ENCODE data around the gene MCM6. TPM values are rescaled to one million over a fixed set of nuclear protein-coding genes. Genes with fewer than 3 reads are reported as not detected.

Gene MCM6
- total RNA-seq, 1 donor from 2014 or later, result 11.1 TPM

GRCh38 chr2:135825550-135826176 lies 50.6 kb downstream of the MCM6 start:
- no peak for DNase-seq (ENCODE audit: low read depth)
- TF ChIP-seq, protein P1, sequence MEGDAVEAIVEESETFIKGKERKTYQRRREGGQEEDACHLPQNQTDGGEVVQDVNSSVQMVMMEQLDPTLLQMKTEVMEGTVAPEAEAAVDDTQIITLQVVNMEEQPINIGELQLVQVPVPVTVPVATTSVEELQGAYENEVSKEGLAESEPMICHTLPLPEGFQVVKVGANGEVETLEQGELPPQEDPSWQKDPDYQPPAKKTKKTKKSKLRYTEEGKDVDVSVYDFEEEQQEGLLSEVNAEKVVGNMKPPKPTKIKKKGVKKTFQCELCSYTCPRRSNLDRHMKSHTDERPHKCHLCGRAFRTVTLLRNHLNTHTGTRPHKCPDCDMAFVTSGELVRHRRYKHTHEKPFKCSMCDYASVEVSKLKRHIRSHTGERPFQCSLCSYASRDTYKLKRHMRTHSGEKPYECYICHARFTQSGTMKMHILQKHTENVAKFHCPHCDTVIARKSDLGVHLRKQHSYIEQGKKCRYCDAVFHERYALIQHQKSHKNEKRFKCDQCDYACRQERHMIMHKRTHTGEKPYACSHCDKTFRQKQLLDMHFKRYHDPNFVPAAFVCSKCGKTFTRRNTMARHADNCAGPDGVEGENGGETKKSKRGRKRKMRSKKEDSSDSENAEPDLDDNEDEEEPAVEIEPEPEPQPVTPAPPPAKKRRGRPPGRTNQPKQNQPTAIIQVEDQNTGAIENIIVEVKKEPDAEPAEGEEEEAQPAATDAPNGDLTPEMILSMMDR (IDR thresholded peaks at IDR 0.05; ENCODE audit: insufficient read depth, low read length, poor library complexity, severe bottlenecking), result no peak
- Histone ChIP-seq H3K27me3 (ENCODE audit: control insufficient read depth, insufficient read depth, low read length) (no peaks in the 10 kb centered on the region), H3K36me3 (ENCODE audit: control insufficient read depth, insufficient read depth, low read length) (no peaks in the 10 kb centered on the region), H3K4me3 (ENCODE audit: low read depth, low read length) (no peak overlapping the region)

GRCh38 chr2:135825131-135825530 lies 51.1 kb downstream of the MCM6 start:
- Histone ChIP-seq H3K4me3 (ENCODE audit: low read depth, low read length) (no peak overlapping the region), H3K36me3 (ENCODE audit: control insufficient read depth, insufficient read depth, low read length) (no peaks in the 10 kb centered on the region), H3K27me3 (ENCODE audit: control insufficient read depth, insufficient read depth, low read length) (no peaks in the 10 kb centered on the region)
- no peak for DNase-seq (ENCODE audit: low read depth)
- TF ChIP-seq, protein P1 (IDR thresholded peaks at IDR 0.05; ENCODE audit: insufficient read depth, low read length, poor library complexity, severe bottlenecking), result no peak

GRCh38 chr2:135822855-135823254 lies 53.4 kb downstream of the MCM6 start:
- TF ChIP-seq, protein P1 (IDR thresholded peaks at IDR 0.05; ENCODE audit: insufficient read depth, low read length, poor library complexity, severe bottlenecking), result no peak
- DNase-seq (ENCODE audit: low read depth), result no peak
- Histone ChIP-seq H3K36me3 (ENCODE audit: control insufficient read depth, insufficient read depth, low read length) (no peaks in the 10 kb centered on the region), H3K4me3 (ENCODE audit: low read depth, low read length) (no peak overlapping the region), H3K27me3 (ENCODE audit: control insufficient read depth, insufficient read depth, low read length) (no peaks in the 10 kb centered on the region)

DNA sequence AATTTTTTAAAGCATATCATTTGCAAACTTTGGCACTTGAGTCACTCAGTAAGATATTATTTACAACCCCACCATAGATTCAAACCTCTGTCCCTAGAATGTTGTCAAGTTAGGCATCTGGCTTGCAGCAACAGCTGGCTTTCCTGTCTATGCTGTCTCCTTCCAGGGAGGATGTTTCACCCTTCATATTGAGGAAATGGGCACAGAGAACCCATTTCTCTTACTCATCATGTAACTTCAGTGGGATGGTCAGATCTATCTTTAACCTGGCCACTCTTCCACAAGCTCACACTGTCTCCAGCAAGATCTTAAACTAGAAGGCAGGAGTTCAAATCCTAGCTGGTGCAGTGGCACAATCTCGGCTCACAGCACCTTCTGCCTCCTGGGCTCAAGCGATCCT lies 55.1 kb downstream of the MCM6 start:
- DNase-seq (ENCODE audit: low read depth), result no peak
- Histone ChIP-seq H3K27me3 (ENCODE audit: control insufficient read depth, insufficient read depth, low read length) (no peaks in the 10 kb centered on the region), H3K36me3 (ENCODE audit: control insufficient read depth, insufficient read depth, low read length) (no peaks in the 10 kb centered on the region), H3K4me3 (ENCODE audit: low read depth, low read length) (no peak overlapping the region)
- TF ChIP-seq, protein P1 (IDR thresholded peaks at IDR 0.05; ENCODE audit: insufficient read depth, low read length, poor library complexity, severe bottlenecking), result no peak

DNA sequence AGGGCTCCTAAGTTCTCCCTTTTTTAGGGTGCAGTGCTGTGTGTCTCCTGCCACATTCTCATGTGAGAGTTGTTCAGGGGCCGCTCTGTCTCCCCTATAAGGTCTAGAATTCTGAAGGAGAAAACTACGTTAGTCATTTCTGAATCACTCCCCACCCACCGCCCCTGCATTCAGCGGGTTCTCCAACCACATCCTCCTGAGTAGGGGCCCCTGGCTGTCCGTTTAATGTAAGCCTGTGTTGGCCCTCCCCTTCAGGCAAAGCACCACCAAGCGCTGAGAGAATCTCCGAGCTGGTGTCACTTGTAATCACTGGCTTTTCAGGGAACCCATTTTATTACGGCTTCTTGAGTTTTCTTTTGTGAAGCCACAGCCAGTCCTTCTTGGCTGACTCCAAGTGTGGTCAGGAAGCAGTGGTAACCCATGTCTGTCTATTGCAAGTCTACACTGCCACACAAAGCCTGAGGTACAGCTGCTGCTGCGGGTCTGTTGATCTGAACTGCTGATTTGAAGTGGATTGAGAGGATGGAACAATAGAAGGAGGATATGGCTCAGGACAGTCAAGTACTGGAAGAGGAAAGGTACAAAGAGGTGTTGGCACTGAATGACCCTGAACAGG lies 56.1 kb downstream of the MCM6 start:
- Histone ChIP-seq H3K36me3 (ENCODE audit: control insufficient read depth, insufficient read depth, low read length) (no peaks in the 10 kb centered on the region), H3K4me3 (ENCODE audit: low read depth, low read length) (no peak overlapping the region), H3K27me3 (ENCODE audit: control insufficient read depth, insufficient read depth, low read length) (no peaks in the 10 kb centered on the region)
- DNase-seq (ENCODE audit: low read depth), result no peak
- TF ChIP-seq, protein P1 (IDR thresholded peaks at IDR 0.05; ENCODE audit: insufficient read depth, low read length, poor library complexity, severe bottlenecking), result no peak
